Esophagus squamous epithelium (tissue), 5 donors: ENCODE data around the gene DOCK2. TPM values are rescaled to one million over a fixed set of nuclear protein-coding genes. Genes with fewer than 3 reads are reported as not detected.

Source experiments
- DNase-seq: peaks from one replicate; lab custom pipeline; 2025; lab: John Stamatoyannopoulos, UW
- H3K27ac ChIP-seq, 4 donors: fragments of 200-600 bp; sonication (generic); one replicate each; pipeline ENCODE4 v1.5.1; 2016 to 2019; ENCODE audit warnings: mild to moderate bottlenecking in 1 of 4
- H3K27me3 ChIP-seq, 4 donors: fragments of 200-600 bp; sonication (generic); 1 replicate in 3 of 4; 2 replicates in 1 of 4; pipeline versions ENCODE4 v1.5.1 to v1.6.0; 2017 to 2021; ENCODE audit warnings: antibody characterized with exemption in 1 of 4
- H3K36me3 ChIP-seq, 3 donors: fragments of 200-600 bp; sonication (generic); one replicate each; pipeline ENCODE4 v1.5.1; 2016 to 2019
- H3K4me1 ChIP-seq, 3 donors: fragments of 200-600 bp; sonication (generic); one replicate each; pipeline ENCODE4 v1.5.1; 2017 to 2019
- H3K4me3 ChIP-seq, 4 donors: fragments of 200-600 bp; sonication (generic); 1 replicate in 3 of 4; 2 replicates in 1 of 4; pipeline ENCODE4 v1.5.1; 2016 to 2019; ENCODE audit warnings: mild to moderate bottlenecking in 2 of 4, moderate library complexity in 1 of 4
- H3K9me3 ChIP-seq, 3 donors: fragments of 200-600 bp; sonication (generic); one replicate each; pipeline ENCODE4 v1.5.1; 2016 to 2019
- POLR2A ChIP-seq, 4 donors: fragments of 450-650 bp; IDR thresholded peaks; one replicate each; pipeline ENCODE4 v1.6.1; 2017; ENCODE audit warnings: antibody characterized with exemption in 4 of 4, mild to moderate bottlenecking in 4 of 4, moderate library complexity in 3 of 4
- WGBS, 2 donors: methylation state at CpG; one replicate each; pipeline ENCODE4 v1.1.5; 2018; 5-methylcytosine and 5-hydroxymethylcytosine counted together
- intact Hi-C: fragments of 100-400 bp; cut with DNase I; formaldehyde crosslinking; loops from one replicate; pipeline ENCODE4 v1.15.0; 2022
- total RNA-seq, 4 donors: library from RNA; depleted of rRNA; stranded (reverse); fragments of >200 nt; gene quantifications; one replicate each; pipeline ENCODE4 v1.1.0, GENCODE V29; 2016
- TF ChIP-seq, protein P1 (sequence below), 6 experiments: fragments of 450-650 bp in 4 of 6; fragments of 200-600 bp in 2 of 6; sonication (generic) in 2 of 6; IDR thresholded peaks; one replicate each; pipeline ENCODE4 v1.5.1; 2016 to 2019; ENCODE audit warnings: antibody characterized with exemption in 6 of 6, mild to moderate bottlenecking in 4 of 6, moderate library complexity in 4 of 6
- donor health status: DM: yes; HTN: yes; CAD: no.

Gene DOCK2
- total RNA-seq, 4 donors from 2014 or later = 4.1 to 14.5 (median 10.0) TPM

DNA sequence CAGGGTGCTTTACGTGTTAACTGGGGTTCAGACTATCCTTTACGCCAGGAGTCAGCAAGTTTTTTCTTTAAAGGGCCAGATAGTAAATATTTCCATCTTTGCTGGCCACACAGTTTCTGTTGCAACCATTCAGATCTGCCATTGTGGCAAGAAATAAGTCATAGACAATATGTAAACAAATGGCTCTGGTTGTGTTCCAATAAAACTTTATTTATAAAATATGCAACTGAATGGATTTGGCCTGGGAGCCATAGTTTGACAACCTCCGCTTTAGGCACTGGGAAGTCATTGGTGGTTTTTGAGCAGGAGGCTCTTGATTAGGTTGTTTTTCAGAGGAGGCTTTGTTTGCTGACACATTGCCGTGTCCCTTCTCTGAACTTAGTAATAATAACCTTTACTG lies 252.5 kb downstream of the DOCK2 start:
- Histone ChIP-seq H3K4me3 (no peak overlapping the region), H3K27ac (no peak overlapping the region), H3K4me1 (no peaks in the 10 kb centered on the region), H3K36me3 (no peaks in the 10 kb centered on the region), H3K27me3 (no peaks in the 10 kb centered on the region), H3K9me3 (no peaks in the 10 kb centered on the region)
- TF ChIP-seq POLR2A (IDR thresholded peaks at IDR 0.05) = no peak
- TF ChIP-seq, protein P1, sequence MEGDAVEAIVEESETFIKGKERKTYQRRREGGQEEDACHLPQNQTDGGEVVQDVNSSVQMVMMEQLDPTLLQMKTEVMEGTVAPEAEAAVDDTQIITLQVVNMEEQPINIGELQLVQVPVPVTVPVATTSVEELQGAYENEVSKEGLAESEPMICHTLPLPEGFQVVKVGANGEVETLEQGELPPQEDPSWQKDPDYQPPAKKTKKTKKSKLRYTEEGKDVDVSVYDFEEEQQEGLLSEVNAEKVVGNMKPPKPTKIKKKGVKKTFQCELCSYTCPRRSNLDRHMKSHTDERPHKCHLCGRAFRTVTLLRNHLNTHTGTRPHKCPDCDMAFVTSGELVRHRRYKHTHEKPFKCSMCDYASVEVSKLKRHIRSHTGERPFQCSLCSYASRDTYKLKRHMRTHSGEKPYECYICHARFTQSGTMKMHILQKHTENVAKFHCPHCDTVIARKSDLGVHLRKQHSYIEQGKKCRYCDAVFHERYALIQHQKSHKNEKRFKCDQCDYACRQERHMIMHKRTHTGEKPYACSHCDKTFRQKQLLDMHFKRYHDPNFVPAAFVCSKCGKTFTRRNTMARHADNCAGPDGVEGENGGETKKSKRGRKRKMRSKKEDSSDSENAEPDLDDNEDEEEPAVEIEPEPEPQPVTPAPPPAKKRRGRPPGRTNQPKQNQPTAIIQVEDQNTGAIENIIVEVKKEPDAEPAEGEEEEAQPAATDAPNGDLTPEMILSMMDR (IDR thresholded peaks at IDR 0.05) = no peak
- 63 to 73% methylated on average over 4 of the region's 4 CpGs for WGBS, 2 donors
- intact Hi-C loops = no loop called here
- DNase-seq = no peak

DNA sequence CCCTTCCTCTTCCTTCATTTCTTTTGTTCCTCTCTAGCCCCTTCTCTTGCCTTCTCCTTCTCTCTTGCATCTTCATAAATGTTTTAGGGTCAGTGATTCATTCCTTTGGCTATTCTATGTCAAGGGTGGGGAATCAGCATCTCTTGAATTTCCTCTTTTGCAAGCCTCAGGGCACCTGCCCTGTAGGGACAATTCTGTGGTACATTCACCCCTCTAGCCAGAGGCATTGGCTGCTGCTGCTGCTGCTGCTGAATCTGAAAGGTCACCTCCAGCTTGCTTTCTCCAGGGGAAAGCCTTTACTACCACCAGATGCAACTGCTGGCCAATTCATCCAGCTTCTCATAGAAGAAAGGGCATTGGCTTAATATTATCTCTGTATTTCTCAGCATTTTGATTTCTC lies 255.9 kb downstream of the DOCK2 start:
- Histone ChIP-seq H3K4me1 (no peaks in the 10 kb centered on the region), H3K27ac (no peak overlapping the region), H3K4me3 (no peak overlapping the region), H3K9me3 (no peaks in the 10 kb centered on the region), H3K36me3 (no peaks in the 10 kb centered on the region), H3K27me3 (no peaks in the 10 kb centered on the region)
- intact Hi-C loops = no loop called here
- DNase-seq = no peak
- TF ChIP-seq, protein P1 (IDR thresholded peaks at IDR 0.05) = no peak
- TF ChIP-seq POLR2A (IDR thresholded peaks at IDR 0.05) = no peak

DNA sequence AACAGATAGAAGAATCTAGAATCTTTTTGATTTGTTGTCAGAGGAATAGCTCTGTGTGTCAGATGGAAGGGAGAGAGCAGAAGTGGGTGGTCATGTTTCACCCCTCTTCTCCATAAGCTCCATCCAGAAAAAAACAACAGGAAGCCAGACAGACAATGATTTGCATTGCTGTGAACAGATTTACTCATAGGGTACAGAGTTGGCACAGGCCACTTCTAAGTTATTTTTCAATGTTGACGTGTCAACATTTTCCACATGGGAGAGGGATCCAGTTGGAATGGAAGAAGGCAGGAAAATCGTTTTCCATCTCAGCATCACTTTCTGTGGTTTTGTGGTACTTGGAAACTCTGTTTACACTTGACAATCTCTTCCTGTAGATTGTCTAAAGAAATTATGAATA lies 256.5 kb downstream of the DOCK2 start:
- intact Hi-C loops = no loop called here
- no peaks in the 10 kb centered on the region for H3K4me1 ChIP-seq
- H3K9me3 ChIP-seq = no peaks in the 10 kb centered on the region
- no peak overlapping the region for H3K27ac ChIP-seq
- H3K27me3 ChIP-seq = no peaks in the 10 kb centered on the region
- H3K36me3 ChIP-seq = no peaks in the 10 kb centered on the region
- no peak for DNase-seq
- WGBS, 2 donors = 45 to 51% methylated on average over 2 of the region's 2 CpGs
- no peak overlapping the region for H3K4me3 ChIP-seq
- TF ChIP-seq, protein P1 (IDR thresholded peaks at IDR 0.05) = no peak
- no peak for TF ChIP-seq POLR2A (IDR thresholded peaks at IDR 0.05)

DNA sequence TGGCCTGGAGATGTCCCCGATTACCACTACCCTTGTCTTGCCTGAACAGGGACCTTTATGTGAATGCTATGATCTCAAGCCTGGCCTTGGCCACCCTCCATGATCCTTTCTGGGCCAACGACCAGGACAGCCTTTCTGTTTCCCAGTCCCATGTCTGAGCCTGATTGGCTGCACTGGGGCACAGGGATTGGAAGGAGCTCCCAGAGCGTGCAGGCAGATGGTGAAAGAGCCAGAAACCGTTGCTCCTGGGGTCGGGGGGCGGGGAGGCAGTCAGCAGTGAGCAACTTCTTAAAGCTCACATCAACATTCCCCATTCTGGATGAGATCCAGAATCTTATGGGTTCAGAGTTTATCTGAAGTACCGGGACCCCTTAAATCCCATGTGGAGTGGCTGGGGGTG lies 258.9 kb downstream of the DOCK2 start:
- DNase-seq = no peak

DNA sequence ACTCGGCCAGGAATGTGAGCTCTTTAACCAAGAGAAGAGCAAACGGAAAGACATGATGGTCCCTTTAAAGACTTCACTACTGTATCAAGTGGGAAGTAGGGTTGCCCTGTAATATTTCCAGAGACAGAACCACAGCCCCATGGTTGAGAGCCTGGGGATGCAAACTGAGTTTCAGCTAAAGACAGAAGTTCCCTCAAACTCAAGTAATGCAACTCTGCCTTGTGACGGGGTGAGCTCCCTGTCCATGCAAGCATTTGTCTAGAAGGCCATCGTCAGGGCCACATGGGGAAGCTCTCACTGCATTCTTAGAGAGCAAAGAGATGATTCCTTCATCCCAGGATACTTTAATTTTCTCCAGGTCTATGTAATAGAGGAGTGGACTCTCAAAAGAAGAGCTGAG lies 260.4 kb downstream of the DOCK2 start:
- no peaks in the 10 kb centered on the region for H3K36me3 ChIP-seq
- intact Hi-C loops = no loop called here
- TF ChIP-seq, protein P1 (IDR thresholded peaks at IDR 0.05) = no peak
- TF ChIP-seq POLR2A (IDR thresholded peaks at IDR 0.05) = no peak
- H3K4me1 ChIP-seq = no peaks in the 10 kb centered on the region
- no peak for DNase-seq
- 90 to 96% methylated on average over 3 of the region's 4 CpGs for WGBS, 2 donors
- no peak overlapping the region for H3K27ac ChIP-seq
- H3K4me3 ChIP-seq = no peak overlapping the region
- no peaks in the 10 kb centered on the region for H3K9me3 ChIP-seq
- no peaks in the 10 kb centered on the region for H3K27me3 ChIP-seq

More for the DNA sequence above, 258.9 kb downstream of the DOCK2 start:
- H3K9me3 ChIP-seq = no peaks in the 10 kb centered on the region
- no peaks in the 10 kb centered on the region for H3K27me3 ChIP-seq
- no peaks in the 10 kb centered on the region for H3K36me3 ChIP-seq
- TF ChIP-seq, protein P1 (IDR thresholded peaks at IDR 0.05) = no peak
- TF ChIP-seq POLR2A (IDR thresholded peaks at IDR 0.05) = no peak
- intact Hi-C loops = no loop called here
- H3K27ac ChIP-seq = no peak overlapping the region
- WGBS, 2 donors = 30 to 43% methylated on average over 3 to 4 of the region's 7 CpGs
- no peak overlapping the region for H3K4me3 ChIP-seq
- no peaks in the 10 kb centered on the region for H3K4me1 ChIP-seq
